ENCODE measurements around the gene RALGAPA1.
A peak's percentile ranks its signal among the peaks of the same experiment; 100 is the strongest.

RALGAPA1 gene

GRCh38 chr14:35534873-35535482, 274.1 kb downstream of the RALGAPA1 start:
- peak overlapping the region; percentile 51 for H3K4me3 ChIP-seq (ENCODE audit: low read depth, low read length)
- no peak for TF ChIP-seq CTCF (IDR thresholded peaks at IDR 0.05; ENCODE audit: borderline replicate concordance, insufficient read depth, low read depth, low read length)

GRCh38 chr14:35534208-35534872, 274.8 kb downstream of the RALGAPA1 start:
- peak; percentile 24; the same call in 1 of the 2 replicates for TF ChIP-seq CTCF (IDR thresholded peaks at IDR 0.05; ENCODE audit: borderline replicate concordance, insufficient read depth, low read depth, low read length)
- H3K4me3 ChIP-seq (ENCODE audit: low read depth, low read length): peak overlapping the region; percentile 51

- TF ChIP-seq CTCF (IDR thresholded peaks at IDR 0.05; ENCODE audit: borderline replicate concordance, insufficient read depth, low read depth, low read length): no peak; the same call in 1 of the 2 replicates
- H3K4me3 ChIP-seq (ENCODE audit: low read depth, low read length): peak within 1 kb of the TSS; percentile 51
These were observed 275.5 kb downstream of the RALGAPA1 start, which contains the start of gene INSM2 for GRCh38 chr14:35533357-35534207. Gene INSM2 (plus strand): TSS chr14:35534164. CDS start chr14:35534253, 89 bp downstream.

GRCh38 chr14:35532783-35533356, 276.2 kb downstream of the RALGAPA1 start:
- no peak for TF ChIP-seq CTCF (IDR thresholded peaks at IDR 0.05; ENCODE audit: borderline replicate concordance, insufficient read depth, low read depth, low read length)
- H3K4me3 ChIP-seq (ENCODE audit: low read depth, low read length): no peak overlapping the region

GRCh38 chr14:35531960-35532747, 276.9 kb downstream of the RALGAPA1 start:
- no peak for TF ChIP-seq CTCF (IDR thresholded peaks at IDR 0.05; ENCODE audit: borderline replicate concordance, insufficient read depth, low read depth, low read length)
- H3K4me3 ChIP-seq (ENCODE audit: low read depth, low read length): no peak overlapping the region

- H3K4me3 ChIP-seq (ENCODE audit: low read depth, low read length): no peak overlapping the region
- no peak for TF ChIP-seq CTCF (IDR thresholded peaks at IDR 0.05; ENCODE audit: borderline replicate concordance, insufficient read depth, low read depth, low read length)
These were observed 282.1 kb downstream of the RALGAPA1 start for GRCh38 chr14:35526962-35527361.

Data from GM12875 (cell line).